SK-N-SH (cell line): ENCODE measurements around the gene CCNL1. TPM values are rescaled to one million over a fixed set of nuclear protein-coding genes. Genes with fewer than 3 reads are reported as not detected.
A peak's percentile ranks its signal among the peaks of the same experiment; 100 is the strongest.

Source experiments
- CTCF ChIA-PET: fragments of 300-600, 350-600 bp; formaldehyde crosslinking; extraction: SDS; loops from one replicate; lab custom pipeline; 2021; lab: Yijun Ruan, JAX
- POLR2A ChIA-PET: fragments of 350-600 bp; sonication (Branson Sonifier 250); formaldehyde crosslinking; extraction: SDS; loops from one replicate; lab custom pipeline; 2020; ENCODE audit warnings: antibody characterized with exemption, inconsistent platforms; lab: Yijun Ruan, JAX
- DNase-seq: peaks from one replicate; pipeline ENCODE4 v3.0.0; 2012
- H2AFZ ChIP-seq: fragments of 200-600 bp; sonication (generic); 2 replicates; pipeline ENCODE4 v1.8.1; 2016; ENCODE audit warnings: antibody characterized with exemption, mild to moderate bottlenecking, low read depth
- H3F3A ChIP-seq: fragments of 200-600 bp; sonication (generic); replicated peaks from 2 replicates; pipeline ENCODE3; 2016; ENCODE audit warnings: antibody characterized with exemption, mild to moderate bottlenecking; ENCODE audit not compliant: insufficient read depth
- H3K27ac ChIP-seq, 2 experiments: fragments of 200-500 bp in 1 of 2; fragments of 200-600 bp in 1 of 2; sonication (Bioruptor generic) in 1 of 2; sonication (generic), shearing (Covaris generic) in 1 of 2; 2 replicates each; pipeline versions ENCODE4 v1.5.1 to v1.6.1; 2014 to 2016; ENCODE audit warnings: low read depth in 2 of 2, inconsistent platforms in 1 of 2, low read length in 1 of 2, mild to moderate bottlenecking in 1 of 2, mixed read lengths in 1 of 2
- H3K27me3 ChIP-seq: fragments of 200-600 bp; sonication (generic), shearing (Covaris generic); 2 replicates; pipeline ENCODE4 v1.6.1; 2016; ENCODE audit warnings: mixed run types; ENCODE audit not compliant: insufficient read depth
- H3K36me3 ChIP-seq, 2 experiments: fragments of 200-500 bp in 1 of 2; fragments of 200-600 bp in 1 of 2; sonication (Bioruptor generic) in 1 of 2; sonication (generic) in 1 of 2; replicated peaks in 1 of 2; 2 replicates each; pipeline versions ENCODE3 to v1.5.1; 2014 to 2016; ENCODE audit warnings: low read length in 1 of 2, mild to moderate bottlenecking in 1 of 2; ENCODE audit not compliant: insufficient read depth in 2 of 2, control insufficient read depth in 1 of 2
- H3K4me1 ChIP-seq, 2 experiments: fragments of 200-500 bp in 1 of 2; fragments of 200-600 bp in 1 of 2; sonication (Bioruptor generic) in 1 of 2; sonication (generic), shearing (Covaris generic) in 1 of 2; 2 replicates each; pipeline versions ENCODE4 v1.5.1 to v1.6.1; 2014 to 2016; ENCODE audit warnings: low read depth in 1 of 2, low read length in 1 of 2, mixed run types in 1 of 2; ENCODE audit not compliant: insufficient read depth in 2 of 2, control insufficient read depth in 1 of 2
- H3K4me2 ChIP-seq: fragments of 200-600 bp; sonication (generic), shearing (Covaris generic); 2 replicates; pipeline ENCODE4 v1.6.1; 2017; ENCODE audit warnings: mixed run types
- H3K4me3 ChIP-seq, 2 experiments: fragments of 200-500 bp in 1 of 2; fragments of 200-600 bp in 1 of 2; sonication (Bioruptor generic) in 1 of 2; sonication (generic), shearing (Covaris generic) in 1 of 2; 2 replicates each; pipeline versions ENCODE4 v1.5.1 to v1.8.1; 2014 to 2016; ENCODE audit warnings: low read depth in 2 of 2, inconsistent platforms in 1 of 2, low read length in 1 of 2, mild to moderate bottlenecking in 1 of 2, mixed read lengths in 1 of 2, moderate library complexity in 1 of 2
- H3K79me2 ChIP-seq: fragments of 200-600 bp; sonication (generic); 2 replicates; pipeline ENCODE4 v1.8.1; 2017; ENCODE audit warnings: mild to moderate bottlenecking; ENCODE audit not compliant: insufficient read depth
- H3K9ac ChIP-seq: fragments of 200-600 bp; sonication (generic); 2 replicates; pipeline ENCODE4 v1.6.1; 2017; ENCODE audit warnings: mixed run types
- H3K9me2 ChIP-seq: fragments of 200-600 bp; sonication (generic); 2 replicates; pipeline ENCODE4 v1.6.1; 2017; ENCODE audit warnings: mixed run types
- H3K9me3 ChIP-seq: fragments of 200-600 bp; sonication (generic); 2 replicates; pipeline ENCODE4 v1.6.1; 2017; ENCODE audit warnings: mixed run types, mild to moderate bottlenecking, moderate library complexity
- H4K20me1 ChIP-seq: fragments of 200-600 bp; sonication (generic); 2 replicates; pipeline ENCODE4 v1.6.1; 2017; ENCODE audit warnings: mild to moderate bottlenecking, mixed run types; ENCODE audit not compliant: insufficient read depth
- ELF1 ChIP-seq: IDR thresholded peaks from 2 replicates; pipeline ENCODE4 v1.4.0; 2012
- EP300 ChIP-seq, 2 experiments: IDR thresholded peaks; 2 replicates each; pipeline versions ENCODE4 v1.4.0 to v1.6.1; 2012; ENCODE audit warnings: borderline replicate concordance in 1 of 2, low read depth in 1 of 2, low read length in 1 of 2
- FOSL2 ChIP-seq: IDR thresholded peaks from 2 replicates; pipeline ENCODE4 v1.4.0; 2012; ENCODE audit warnings: low read depth, mild to moderate bottlenecking, moderate library complexity, borderline replicate concordance
- FOXJ3 ChIP-seq: sonication (generic); formaldehyde crosslinking; IDR thresholded peaks from 2 replicates; pipeline ENCODE4 v1.5.1; 2020; ENCODE audit warnings: mild to moderate bottlenecking, missing genetic modification reagents
- FOXM1 ChIP-seq: IDR thresholded peaks from 2 replicates; pipeline ENCODE4 v1.4.0; 2012; ENCODE audit warnings: low read depth, mild to moderate bottlenecking
- GABPA ChIP-seq: IDR thresholded peaks from 2 replicates; pipeline ENCODE4 v1.4.0; 2012; ENCODE audit warnings: low read depth, mild to moderate bottlenecking
- GATA2 ChIP-seq: sonication (generic); formaldehyde crosslinking; IDR thresholded peaks from 2 replicates; pipeline ENCODE4 v1.5.0; 2020; ENCODE audit warnings: mild to moderate bottlenecking, missing genetic modification reagents
- IRF3 ChIP-seq: fragments of 150-350 bp; IDR thresholded peaks from 2 replicates; pipeline ENCODE4 v1.6.1; 2016; ENCODE audit warnings: mild to moderate bottlenecking, low read depth, low read length
- JUND ChIP-seq: IDR thresholded peaks from 2 replicates; pipeline ENCODE4 v1.4.0; 2012
- MEF2A ChIP-seq: IDR thresholded peaks from 2 replicates; pipeline ENCODE4 v1.4.0; 2012; ENCODE audit warnings: low read depth, borderline replicate concordance
- MXI1 ChIP-seq: IDR thresholded peaks from 2 replicates; pipeline ENCODE4 v1.6.1; 2012; ENCODE audit warnings: mild to moderate bottlenecking, low read depth, low read length, improper control_type of control experiment
- NRF1 ChIP-seq: IDR thresholded peaks from 2 replicates; pipeline ENCODE4 v1.6.1; 2012; ENCODE audit warnings: low read depth, mild to moderate bottlenecking, low read length
- POLR2AphosphoS5 ChIP-seq: IDR thresholded peaks from 2 replicates; pipeline ENCODE4 v1.6.1; 2012; ENCODE audit warnings: low read depth, low read length
- RAD21 ChIP-seq: IDR thresholded peaks from 2 replicates; pipeline ENCODE4 v1.6.1; 2012; ENCODE audit warnings: mild to moderate bottlenecking, low read length
- RCOR1 ChIP-seq: fragments of 150-350 bp; IDR thresholded peaks from 2 replicates; pipeline ENCODE4 v1.6.1; 2017; ENCODE audit warnings: antibody characterized with exemption, low read length
- RXRA ChIP-seq: IDR thresholded peaks from 2 replicates; pipeline ENCODE4 v1.4.0; 2012; ENCODE audit warnings: low read depth, mild to moderate bottlenecking, borderline replicate concordance
- SIN3A ChIP-seq: IDR thresholded peaks from 2 replicates; pipeline ENCODE4 v1.6.1; 2012; ENCODE audit warnings: low read depth, mild to moderate bottlenecking, low read length, moderate library complexity, borderline replicate concordance
- SMC3 ChIP-seq: IDR thresholded peaks from 2 replicates; pipeline ENCODE4 v1.6.1; 2012; ENCODE audit warnings: low read depth, low read length, improper control_type of control experiment
- TCF12 ChIP-seq: IDR thresholded peaks from 2 replicates; pipeline ENCODE4 v1.4.0; 2012
- TEAD4 ChIP-seq: IDR thresholded peaks from 2 replicates; pipeline ENCODE4 v1.4.0; 2012; ENCODE audit warnings: mild to moderate bottlenecking, borderline replicate concordance; ENCODE audit not compliant: insufficient read depth
- USF2 ChIP-seq: fragments of 150-350 bp; IDR thresholded peaks from 2 replicates; pipeline ENCODE4 v1.6.1; 2017; ENCODE audit warnings: antibody characterized with exemption, low read length, low read depth, borderline replicate concordance
- YY1 ChIP-seq: IDR thresholded peaks from 2 replicates; pipeline ENCODE4 v1.4.0; 2012; ENCODE audit warnings: low read depth, mild to moderate bottlenecking
- WGBS: methylation state at CpG from one replicate; pipeline ENCODE4 v1.1.6; 2017; ENCODE audit warnings: low lambda C conversion rate; 5-methylcytosine and 5-hydroxymethylcytosine counted together
- polyA plus RNA-seq, 3 experiments: library from polyadenylated mRNA; depleted of rRNA; stranded (reverse); fragments of >200 nt; gene quantifications; 2 replicates each; pipeline ENCODE4 v1.2.3, GENCODE V29; 2012
- TF ChIP-seq, protein P1 (sequence below): IDR thresholded peaks from 2 replicates; pipeline ENCODE4 v1.6.1; 2012; ENCODE audit warnings: mild to moderate bottlenecking, low read depth, low read length, moderate library complexity
- TF ChIP-seq, protein P2 (sequence below): IDR thresholded peaks from 2 replicates; pipeline ENCODE4 v1.4.0; 2012; ENCODE audit warnings: low read depth
- TF ChIP-seq, protein P3 (sequence below): IDR thresholded peaks from 2 replicates; pipeline ENCODE4 v1.4.0; 2012; ENCODE audit warnings: low read depth, borderline replicate concordance

Gene CCNL1
- 99.8 and 131 TPM in 2 replicates for polyA plus RNA-seq (2012; rRNA removed)
- polyA plus RNA-seq (2012; cell fraction: cytosol; rRNA removed), result 27.3 and 29.6 TPM in 2 replicates
- 490 and 685 TPM in 2 replicates for polyA plus RNA-seq (2012; cell fraction: nucleus; rRNA removed)

DNA sequence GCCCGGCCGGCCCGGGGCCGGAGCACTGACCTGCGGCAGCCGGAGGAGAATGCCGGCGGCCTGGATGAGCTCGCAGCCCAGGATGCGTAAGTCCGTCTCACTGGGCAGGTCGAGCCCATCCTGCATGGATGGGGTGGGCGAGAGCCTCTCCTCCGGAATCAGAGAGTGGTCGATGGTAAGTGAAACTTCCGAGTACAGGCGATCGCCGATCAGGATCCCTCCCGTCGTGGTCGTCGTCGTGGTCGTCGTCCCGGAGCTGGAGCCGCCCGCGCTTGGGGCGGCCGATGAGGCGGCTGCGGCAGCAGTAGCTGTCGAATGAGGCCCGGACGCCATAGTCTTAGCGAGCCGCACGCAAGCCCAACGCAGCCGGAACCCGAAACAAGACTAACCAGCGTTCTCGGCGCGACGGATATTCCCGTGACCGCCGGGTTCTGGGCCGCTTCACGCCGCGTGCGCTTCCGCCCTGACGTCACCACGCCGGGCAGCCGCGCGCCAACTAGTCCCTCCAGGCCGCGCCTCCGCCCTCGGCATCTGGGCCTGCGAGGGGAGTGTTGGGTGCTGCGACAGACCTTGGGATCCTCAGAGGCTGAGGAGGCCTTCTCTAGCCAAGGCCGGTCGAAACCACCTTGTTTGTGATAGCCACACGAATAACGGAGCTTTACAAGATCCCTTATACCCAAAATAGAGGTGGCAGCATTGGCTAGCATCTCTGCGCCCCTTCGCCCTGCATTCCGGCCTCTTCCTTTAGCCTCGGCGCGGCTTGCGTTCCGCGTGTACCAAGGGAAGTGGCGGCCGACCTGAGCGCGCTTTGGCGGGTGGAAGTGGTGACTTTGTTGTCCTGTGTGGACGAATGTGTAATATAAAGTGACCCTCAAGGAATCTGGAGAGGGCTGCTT is at the start of gene CCNL1:
Gene CCNL1 (minus strand): TSS at position 386 of the 896 bp plus-strand sequence. CDS start 53 bp downstream, at position 333.
- peaks cover 43% of the 10 kb centered on the region for H4K20me1 ChIP-seq
- H3K79me2 ChIP-seq, result peaks cover 49% of the 10 kb centered on the region
- ChIA-PET CTCF (interaction anchor here (0.8 to 2.8 kb wide), 7 partner anchors 11 to 277 kb away, joined by 3 to 22 read pairs (median 3); partner anchors contain the start of gene PTX3), POLR2A (interaction anchor here (0.5 to 3.3 kb wide), 9 partner anchors 9 to 1769 kb away, joined by 3 to 94 read pairs (median 5); no protein-coding TSS in a partner anchor)
- H3K9me3 ChIP-seq, result no peaks in the 10 kb centered on the region
- H2AFZ ChIP-seq, result peak within 1 kb of the TSS; percentile 88
- peak within 1 kb of the TSS; percentile 78 for H3K4me2 ChIP-seq
- H3F3A ChIP-seq, result peaks cover 10% of the 10 kb centered on the region
- peaks cover 39 to 43% of the 10 kb centered on the region in 2 experiments for H3K36me3 ChIP-seq
- WGBS, result under 1% methylated on average over 37 of the region's 88 CpGs
- H3K9me2 ChIP-seq, result no peaks in the 10 kb centered on the region
- peak within 1 kb of the TSS; percentile 99 for H3K9ac ChIP-seq
- H3K27me3 ChIP-seq, result no peaks in the 10 kb centered on the region
- H3K4me1 ChIP-seq, result peaks cover 29 to 37% of the 10 kb centered on the region in 2 experiments
- H3K4me3 ChIP-seq, result peak within 1 kb of the TSS; percentile 74 to 98
- H3K27ac ChIP-seq, result peak within 1 kb of the TSS; percentile 99 to 100
- peak; percentile 94 for DNase-seq
- TF ChIP-seq RAD21 (no peak), FOSL2 (peak; percentile 27; the same call in 1 of the 2 replicates), RCOR1 (no peak; the same call in 1 of the 2 replicates), NRF1 (no peak), ELF1 (peak; percentile 89), FOXM1 (peak; percentile 50; the same call in 1 of the 2 replicates), MXI1 (peak; percentile 82), YY1 (peak; percentile 59; the same call in 1 of the 2 replicates), SMC3 (peak; percentile 5; the same call in 1 of the 2 replicates), GABPA (peak; percentile 85), TEAD4 (0 out of 2 replicates have a peak, but pooled peaks have one; percentile 10), SIN3A (peak; percentile 96; the same call in 1 of the 2 replicates), POLR2AphosphoS5 (peak; percentile 99), EP300 (IDR thresholded peaks at IDR 0.05; ENCODE audit: borderline replicate concordance in 1 of 2, low read depth in 1 of 2, low read length in 1 of 2) (peak; percentile 43 to 52; a peak in 2 of 4 replicates), GATA2 (peak; percentile 30; the same call in 1 of the 2 replicates), MEF2A (no peak; the same call in 1 of the 2 replicates), JUND (no peak), FOXJ3 (peak; percentile 80; the same call in 1 of the 2 replicates), USF2 (peak; percentile 17; the same call in 1 of the 2 replicates), IRF3 (no peak), RXRA (no peak), TCF12 (peak; percentile 48; the same call in 1 of the 2 replicates)
- TF ChIP-seq, protein P1, sequence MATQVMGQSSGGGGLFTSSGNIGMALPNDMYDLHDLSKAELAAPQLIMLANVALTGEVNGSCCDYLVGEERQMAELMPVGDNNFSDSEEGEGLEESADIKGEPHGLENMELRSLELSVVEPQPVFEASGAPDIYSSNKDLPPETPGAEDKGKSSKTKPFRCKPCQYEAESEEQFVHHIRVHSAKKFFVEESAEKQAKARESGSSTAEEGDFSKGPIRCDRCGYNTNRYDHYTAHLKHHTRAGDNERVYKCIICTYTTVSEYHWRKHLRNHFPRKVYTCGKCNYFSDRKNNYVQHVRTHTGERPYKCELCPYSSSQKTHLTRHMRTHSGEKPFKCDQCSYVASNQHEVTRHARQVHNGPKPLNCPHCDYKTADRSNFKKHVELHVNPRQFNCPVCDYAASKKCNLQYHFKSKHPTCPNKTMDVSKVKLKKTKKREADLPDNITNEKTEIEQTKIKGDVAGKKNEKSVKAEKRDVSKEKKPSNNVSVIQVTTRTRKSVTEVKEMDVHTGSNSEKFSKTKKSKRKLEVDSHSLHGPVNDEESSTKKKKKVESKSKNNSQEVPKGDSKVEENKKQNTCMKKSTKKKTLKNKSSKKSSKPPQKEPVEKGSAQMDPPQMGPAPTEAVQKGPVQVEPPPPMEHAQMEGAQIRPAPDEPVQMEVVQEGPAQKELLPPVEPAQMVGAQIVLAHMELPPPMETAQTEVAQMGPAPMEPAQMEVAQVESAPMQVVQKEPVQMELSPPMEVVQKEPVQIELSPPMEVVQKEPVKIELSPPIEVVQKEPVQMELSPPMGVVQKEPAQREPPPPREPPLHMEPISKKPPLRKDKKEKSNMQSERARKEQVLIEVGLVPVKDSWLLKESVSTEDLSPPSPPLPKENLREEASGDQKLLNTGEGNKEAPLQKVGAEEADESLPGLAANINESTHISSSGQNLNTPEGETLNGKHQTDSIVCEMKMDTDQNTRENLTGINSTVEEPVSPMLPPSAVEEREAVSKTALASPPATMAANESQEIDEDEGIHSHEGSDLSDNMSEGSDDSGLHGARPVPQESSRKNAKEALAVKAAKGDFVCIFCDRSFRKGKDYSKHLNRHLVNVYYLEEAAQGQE, result peak; percentile 79
- TF ChIP-seq, protein P2, sequence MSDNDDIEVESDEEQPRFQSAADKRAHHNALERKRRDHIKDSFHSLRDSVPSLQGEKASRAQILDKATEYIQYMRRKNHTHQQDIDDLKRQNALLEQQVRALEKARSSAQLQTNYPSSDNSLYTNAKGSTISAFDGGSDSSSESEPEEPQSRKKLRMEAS, result peak; percentile 96
- TF ChIP-seq, protein P3, sequence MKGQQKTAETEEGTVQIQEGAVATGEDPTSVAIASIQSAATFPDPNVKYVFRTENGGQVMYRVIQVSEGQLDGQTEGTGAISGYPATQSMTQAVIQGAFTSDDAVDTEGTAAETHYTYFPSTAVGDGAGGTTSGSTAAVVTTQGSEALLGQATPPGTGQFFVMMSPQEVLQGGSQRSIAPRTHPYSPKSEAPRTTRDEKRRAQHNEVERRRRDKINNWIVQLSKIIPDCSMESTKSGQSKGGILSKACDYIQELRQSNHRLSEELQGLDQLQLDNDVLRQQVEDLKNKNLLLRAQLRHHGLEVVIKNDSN, result peak; percentile 72; the same call in 1 of the 2 replicates
